GM18861 (cell line): Measurements from ENCODE around the gene CABCOCO1.
"Not testable (repeated sequence)": the region's sequence is repeated elsewhere in the genome, so short reads cannot be mapped to it uniquely, and the experiment has no call there.

Experiments used
- ATAC-seq: cut with Tn5 transposase; IDR thresholded peaks from one replicate; pipeline ENCODE4 v1.9.1; 2021; ENCODE audit not compliant: unreplicated experiment

The CABCOCO1 gene

DNA sequence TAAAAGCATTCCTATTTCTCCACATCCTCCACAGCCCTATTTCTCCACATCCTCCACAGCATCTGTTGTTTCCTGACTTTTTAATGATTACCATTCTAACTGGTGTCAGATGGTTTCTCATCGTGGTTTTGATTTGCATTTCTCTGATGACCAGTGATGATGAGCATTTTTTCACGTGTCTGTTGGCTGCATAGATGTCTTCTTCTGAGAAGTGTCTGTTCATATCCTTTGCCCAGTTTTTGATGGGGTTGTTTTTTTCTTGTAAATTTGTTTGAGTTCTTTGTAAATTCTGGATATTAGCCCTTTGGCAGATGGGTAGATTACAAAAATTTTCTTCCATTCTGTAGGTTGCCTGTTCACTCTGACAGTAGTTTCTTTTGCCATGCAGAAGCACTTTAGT, 49.4 kb downstream of the CABCOCO1 start:
- ATAC-seq = not testable (repeated sequence)

DNA sequence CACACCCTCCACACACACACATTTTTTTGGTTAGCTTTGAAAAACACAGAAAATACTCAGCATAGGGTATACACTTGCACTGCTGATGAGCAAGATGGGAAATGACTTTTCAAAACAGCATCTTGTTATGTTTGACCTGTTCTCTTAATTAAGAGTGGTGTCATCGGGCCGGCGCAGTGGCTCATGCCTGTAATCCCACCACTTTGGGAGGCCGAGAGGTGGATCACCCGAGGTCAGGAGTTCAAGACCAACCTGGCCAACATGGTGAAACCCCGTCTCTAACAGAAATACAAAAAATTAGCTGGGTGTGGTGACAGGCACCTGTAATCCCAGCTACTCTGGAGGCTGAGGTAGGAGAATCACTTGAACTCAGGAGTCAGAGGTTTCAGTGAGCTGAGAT, 56.7 kb downstream of the CABCOCO1 start:
- ATAC-seq = not testable (repeated sequence)

DNA sequence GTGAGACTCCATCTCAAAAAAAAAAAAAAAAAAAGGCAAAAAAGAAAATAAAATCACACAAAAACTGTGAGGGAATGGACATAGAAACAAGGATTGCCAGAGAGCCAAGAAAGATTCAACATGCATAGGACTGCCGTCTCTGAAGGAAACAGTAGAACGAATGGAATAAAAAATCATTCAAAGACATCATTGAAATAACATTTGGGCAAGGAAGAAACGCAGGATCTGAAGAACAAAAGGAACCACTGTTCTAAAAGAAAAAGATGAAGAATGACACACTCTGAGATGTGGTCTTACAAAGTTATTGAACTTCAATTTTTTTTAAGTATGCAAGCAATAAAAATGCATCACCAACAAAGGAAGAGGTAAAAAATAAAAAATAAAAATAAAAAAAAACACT, 57.2 kb downstream of the CABCOCO1 start:
- ATAC-seq = no peak

GRCh38 chr10:61721431-61721830, 58.7 kb downstream of the CABCOCO1 start:
- ATAC-seq = no peak

DNA sequence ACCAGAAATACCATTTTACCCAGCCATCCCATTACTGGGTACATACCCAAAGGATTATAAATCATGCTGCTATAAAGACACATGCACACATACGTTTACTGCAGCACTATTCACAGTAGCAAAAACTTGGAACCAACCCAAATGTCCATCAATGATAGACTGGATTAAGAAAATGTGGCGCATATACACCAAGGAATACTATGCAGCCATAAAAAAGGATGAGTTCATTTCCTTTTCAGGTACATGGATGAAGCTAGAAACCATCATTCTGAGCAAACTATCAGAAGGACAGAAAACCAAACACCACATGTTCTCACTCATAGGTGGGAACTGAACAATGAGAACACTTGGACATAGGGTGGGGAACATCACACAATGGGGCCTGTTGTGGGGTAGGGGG, 62.5 kb downstream of the CABCOCO1 start:
- not testable (repeated sequence) for ATAC-seq

GRCh38 chr10:61729596-61729995, 66.9 kb downstream of the CABCOCO1 start:
- ATAC-seq = no peak

DNA sequence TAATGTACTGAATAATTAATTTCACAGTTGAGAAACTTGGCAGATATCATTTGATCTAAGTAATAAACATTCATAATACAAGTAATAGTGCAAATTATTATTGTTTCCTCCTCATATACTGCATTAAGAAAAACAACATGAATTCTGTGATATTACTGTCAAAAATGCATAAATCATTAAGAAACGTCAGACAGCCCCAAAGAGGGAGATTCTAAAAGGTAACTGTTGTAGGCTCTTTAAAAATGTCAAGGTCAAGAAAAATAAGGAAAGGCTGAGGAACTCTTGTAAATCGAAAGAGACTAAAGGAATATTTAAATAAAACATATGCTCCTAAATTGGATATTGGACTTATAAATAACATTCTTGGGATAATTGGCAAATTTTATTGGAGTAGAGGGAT, 67.9 kb downstream of the CABCOCO1 start:
- ATAC-seq = no peak

GRCh38 chr10:61731638-61732037, 68.9 kb downstream of the CABCOCO1 start:
- ATAC-seq = no peak

DNA sequence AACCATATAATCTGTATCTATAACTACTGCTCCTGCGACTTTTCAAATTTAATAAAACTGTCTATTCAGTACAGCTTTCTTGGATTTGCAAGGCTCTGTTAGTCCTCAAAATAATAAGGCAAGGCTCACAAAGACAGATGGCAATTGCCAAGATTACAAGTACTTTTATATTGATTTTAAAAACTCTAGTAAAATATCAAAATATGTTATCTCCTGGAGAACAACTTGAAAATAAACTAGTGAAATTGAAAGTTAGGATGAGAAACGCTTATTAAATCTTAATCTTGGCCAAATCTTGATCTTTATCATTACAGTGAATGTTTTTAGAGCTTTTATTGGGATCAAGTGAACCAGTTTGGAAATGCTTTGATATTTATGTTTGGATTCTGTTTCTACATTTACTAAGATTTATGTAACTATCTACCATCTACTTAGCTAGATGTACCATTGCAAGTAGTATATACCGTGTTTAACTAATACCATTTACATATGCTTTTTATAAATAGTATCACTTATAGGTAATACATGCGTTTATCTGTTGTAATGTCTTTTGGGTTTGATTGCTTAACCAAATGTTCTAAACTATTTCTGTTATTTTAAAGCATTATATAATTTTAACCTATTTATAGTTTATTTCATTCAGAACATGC, 70.0 kb downstream of the CABCOCO1 start:
- no peak for ATAC-seq

GRCh38 chr10:61733358-61733940, 70.7 kb downstream of the CABCOCO1 start:
- no peak for ATAC-seq

DNA sequence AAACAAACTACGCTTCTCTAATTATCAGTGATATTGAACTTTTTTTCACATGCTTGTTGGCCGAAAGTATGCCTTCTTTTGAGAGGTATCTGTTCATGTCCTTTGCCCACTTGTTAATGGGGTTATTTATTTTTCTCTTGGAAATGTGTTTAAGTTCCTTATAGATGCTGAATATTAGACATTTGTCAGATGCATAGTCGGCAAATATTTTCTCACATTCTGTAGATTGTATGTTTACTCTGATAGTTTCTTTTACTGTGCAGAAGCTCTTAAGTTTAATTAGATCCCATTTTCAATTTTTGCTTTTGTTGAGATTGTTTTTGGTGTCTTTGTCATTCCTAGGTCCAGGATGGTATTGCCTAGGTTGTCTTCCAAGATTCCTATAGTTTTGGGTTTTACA, 73.2 kb downstream of the CABCOCO1 start:
- ATAC-seq = no peak

- not testable (repeated sequence) for ATAC-seq
Observed at GRCh38 chr10:61737455-61737854, 74.7 kb downstream of the CABCOCO1 start.

GRCh38 chr10:61742812-61743211, 80.1 kb downstream of the CABCOCO1 start:
- no peak for ATAC-seq

DNA sequence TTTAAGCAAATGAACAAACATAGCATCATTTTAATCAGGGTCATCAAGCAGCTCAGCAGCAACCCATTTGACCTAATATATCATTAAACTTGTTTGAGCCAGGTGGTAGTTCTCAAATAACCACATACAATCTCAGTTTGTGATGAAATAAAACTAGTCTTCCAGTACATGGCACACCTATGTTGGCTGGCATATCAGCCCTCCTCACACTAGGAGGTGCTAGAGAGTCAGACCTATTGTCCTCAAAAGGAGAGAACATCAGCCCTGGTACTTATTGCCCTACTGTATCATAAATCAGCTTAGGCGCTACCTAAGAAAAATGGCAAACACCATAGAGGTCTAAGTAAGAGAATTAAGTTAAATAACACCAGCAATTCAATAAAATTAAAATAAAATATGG, 81.7 kb downstream of the CABCOCO1 start:
- ATAC-seq = no peak

DNA sequence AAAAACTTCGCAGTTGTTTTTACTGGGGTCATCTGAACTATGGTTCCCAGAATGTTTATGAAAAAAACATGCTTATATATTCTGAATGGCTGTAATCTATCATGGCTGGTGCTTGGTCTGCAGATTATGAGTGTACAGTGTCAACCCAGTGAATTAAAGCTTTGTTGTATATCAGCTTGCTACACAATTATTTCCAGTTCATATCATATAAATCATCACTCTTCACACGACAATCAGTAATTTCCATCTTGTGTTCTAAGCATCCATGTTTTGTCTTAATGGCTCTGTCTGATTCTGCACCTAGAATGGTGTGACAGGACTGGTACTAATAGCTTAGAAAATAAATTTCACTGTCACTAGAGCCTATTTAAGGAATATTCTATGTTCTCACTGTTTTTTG, 83.6 kb downstream of the CABCOCO1 start:
- no peak for ATAC-seq

GRCh38 chr10:61747307-61747706, 84.6 kb downstream of the CABCOCO1 start:
- no peak for ATAC-seq

DNA sequence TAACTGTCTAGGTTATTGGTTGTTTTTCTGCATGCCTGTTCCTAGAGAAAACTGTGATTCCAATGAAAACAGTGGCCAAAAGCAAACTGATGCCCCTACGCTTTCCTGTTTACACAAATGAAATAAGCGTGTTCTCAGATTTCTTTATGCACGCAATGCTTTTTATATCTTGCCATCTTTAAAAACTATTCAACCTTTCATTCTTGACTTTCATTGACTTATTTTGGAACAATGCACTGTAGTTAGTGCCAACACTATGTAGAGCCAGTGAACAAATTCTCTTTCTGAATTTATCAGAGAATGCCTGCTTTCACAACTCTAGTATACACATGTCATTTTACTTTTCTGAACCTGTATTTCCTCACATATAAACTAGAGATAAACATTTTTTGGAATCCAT, 86.6 kb downstream of the CABCOCO1 start:
- ATAC-seq = no peak

DNA sequence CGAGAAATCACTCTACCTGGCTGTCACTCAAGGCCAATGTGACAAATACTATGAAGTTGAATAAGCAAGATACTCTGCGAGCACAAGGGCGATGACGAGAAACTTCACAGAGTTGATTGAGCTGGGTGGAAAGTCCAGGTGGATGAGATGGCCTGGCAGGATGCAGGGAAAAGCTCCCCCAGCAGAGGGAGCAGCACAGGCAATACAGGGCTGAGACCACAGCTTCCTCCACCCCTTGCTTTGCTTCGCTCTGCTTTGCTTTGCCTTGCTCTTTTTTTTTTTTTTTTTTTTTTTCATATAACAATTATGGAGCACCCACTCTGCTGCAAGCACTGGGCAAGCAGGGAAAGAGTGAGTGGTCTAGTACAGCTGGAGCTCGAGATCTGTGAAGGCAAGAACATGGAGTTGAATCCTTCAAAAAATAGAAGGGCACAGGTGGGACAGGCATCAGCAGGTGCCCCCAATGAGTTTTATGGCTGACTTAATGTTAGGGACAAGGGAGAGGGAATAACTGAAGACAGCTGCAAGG, 88.3 kb downstream of the CABCOCO1 start:
- ATAC-seq = peak; percentile 58

GRCh38 chr10:61751599-61751998, 88.9 kb downstream of the CABCOCO1 start:
- peak; percentile 2 for ATAC-seq

- ATAC-seq = peak; percentile 50
Observed at GRCh38 chr10:61752111-61753011, 89.6 kb downstream of the CABCOCO1 start.

DNA sequence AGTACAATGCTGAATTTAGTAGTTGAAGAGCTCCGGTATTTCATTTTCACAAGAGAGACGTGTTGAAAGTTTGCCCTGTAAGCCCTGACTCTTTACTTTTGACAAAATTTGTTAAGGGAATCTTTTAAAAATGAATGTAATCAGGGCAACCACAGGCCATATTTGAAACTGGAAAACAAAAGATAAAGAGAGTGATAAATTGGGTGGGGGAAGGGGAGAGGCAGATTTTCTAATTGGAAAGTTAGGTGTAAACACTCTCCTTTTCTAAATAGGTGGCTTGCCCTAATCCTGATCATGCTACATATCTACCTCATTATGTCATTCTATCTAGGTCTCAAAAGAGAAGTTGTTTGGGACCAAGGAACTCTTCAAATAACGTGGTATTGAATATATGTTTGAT, 90.7 kb downstream of the CABCOCO1 start:
- ATAC-seq = no peak
